HEK293T (cell line): ENCODE measurements around the gene NUDT6.

Experiments used
- BHLHE40 ChIP-seq: fragments of 450-650 bp; IDR thresholded peaks from 2 replicates; pipeline ENCODE4 v1.6.1; 2016; ENCODE audit warnings: mild to moderate bottlenecking, moderate library complexity, borderline replicate concordance
- SP1 ChIP-seq: fragments of 450-650 bp; IDR thresholded peaks from 2 replicates; pipeline ENCODE4 v1.6.1; 2017
- TARDBP ChIP-seq: fragments of 450-650 bp; IDR thresholded peaks from 2 replicates; pipeline ENCODE4 v1.6.1; 2016
- ZNF384 ChIP-seq: fragments of 450-650 bp; IDR thresholded peaks from 2 replicates; pipeline ENCODE4 v1.6.1; 2016

DNA sequence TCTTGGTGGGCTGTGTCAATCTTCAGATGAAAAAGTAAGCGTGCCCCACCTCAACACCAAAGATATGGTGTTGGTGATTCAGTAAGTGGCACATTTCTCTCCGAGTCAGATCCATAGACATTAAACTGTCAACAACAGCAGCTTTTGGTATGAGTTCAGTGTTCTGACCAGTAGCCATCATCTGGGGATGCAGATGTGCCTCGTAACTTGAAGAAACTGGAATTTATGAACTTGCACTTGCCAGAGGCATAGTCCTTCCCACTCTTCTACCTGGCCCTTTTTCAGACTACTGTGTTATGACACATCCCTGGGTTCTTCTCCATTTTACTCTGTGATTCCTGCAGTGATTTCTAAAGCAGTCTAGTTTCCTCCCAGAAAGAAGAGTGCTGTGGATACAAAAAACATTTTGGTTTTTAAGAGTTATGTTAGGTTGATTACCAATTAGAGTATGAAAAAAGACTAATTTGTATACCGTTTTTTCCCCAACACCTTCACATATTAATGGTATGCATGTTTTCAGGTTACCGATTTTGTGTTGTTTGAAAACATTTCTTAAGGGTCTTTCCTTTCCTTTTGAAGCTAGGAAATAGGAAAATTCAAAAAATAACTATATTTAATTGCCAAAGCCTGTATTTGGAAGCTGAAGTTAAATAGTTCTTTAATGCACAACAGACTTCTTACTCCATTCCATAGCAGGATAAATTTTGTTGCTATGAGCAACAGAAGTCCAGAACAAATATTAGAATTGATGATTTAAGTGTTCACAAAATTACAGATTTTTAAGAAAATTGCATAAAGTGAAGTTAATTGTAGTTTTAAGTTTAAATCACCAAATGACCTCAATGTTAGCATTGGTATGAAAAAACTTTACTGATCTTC is 39.3 kb downstream of the NUDT6 start:
- TF ChIP-seq ZNF384 (no peak), SP1 (no peak), TARDBP (no peak), BHLHE40 (no peak)
